Measurements from ENCODE around the gene MTFR1L.

- TF ChIP-seq TEAD4 (IDR thresholded peaks at IDR 0.05) (no peak), USF1 (IDR thresholded peaks at IDR 0.05) (no peak), REST (IDR thresholded peaks at IDR 0.05; ENCODE audit: low read depth) (no peak), TAF1 (IDR thresholded peaks at IDR 0.05; ENCODE audit: low read depth) (no peak), EP300 (IDR thresholded peaks at IDR 0.05; ENCODE audit: borderline replicate concordance) (no peak), RAD21 (IDR thresholded peaks at IDR 0.05; ENCODE audit: low read depth) (no peak), TCF12 (IDR thresholded peaks at IDR 0.05; ENCODE audit: low read depth) (no peak), YY1 (IDR thresholded peaks at IDR 0.05; ENCODE audit: low read depth) (no peak), MAX (IDR thresholded peaks at IDR 0.05) (no peak), CEBPB (IDR thresholded peaks at IDR 0.05) (no peak)
Measured at GRCh38 chr1:25847929-25848328, 28.2 kb downstream of the MTFR1L start.
